Sigmoid colon (tissue), 7 donors: ENCODE results near the gene GBGT1. TPM values are rescaled to one million over a fixed set of nuclear protein-coding genes. Genes with fewer than 3 reads are reported as not detected.

Experiments used
- DNase-seq: peaks from one replicate; pipeline ENCODE4 v3.0.0-alpha.2; 2019
- H3K27ac ChIP-seq, 4 donors: fragments of 200-600 bp; sonication (generic); one replicate each; pipeline ENCODE4 v1.5.1; 2016 to 2019; ENCODE audit warnings: mild to moderate bottlenecking in 1 of 4
- H3K27me3 ChIP-seq, 3 donors: fragments of 200-600 bp; sonication (generic); one replicate each; pipeline ENCODE4 v1.5.1; 2019; ENCODE audit warnings: mild to moderate bottlenecking in 1 of 3
- H3K36me3 ChIP-seq, 4 donors: fragments of 200-600 bp; sonication (generic); one replicate each; pipeline ENCODE4 v1.5.1; 2016 to 2019
- H3K4me1 ChIP-seq, 4 donors: fragments of 200-600 bp; sonication (generic); one replicate each; pipeline ENCODE4 v1.5.1; 2017 to 2019
- H3K4me3 ChIP-seq, 4 donors: fragments of 200-600 bp; sonication (generic); one replicate each; pipeline ENCODE4 v1.5.1; 2017 to 2019; ENCODE audit warnings: mild to moderate bottlenecking in 2 of 4, moderate library complexity in 1 of 4
- H3K9me3 ChIP-seq, 4 donors: fragments of 200-600 bp in 3 of 4; sonication (generic) in 3 of 4; one replicate each; pipeline versions ENCODE4 v1.5.1 to v1.6.1; 2013 to 2019
- CTCF ChIP-seq, 4 experiments: fragments of 450-650 bp in 3 of 4; fragments of 200-600 bp in 1 of 4; IDR thresholded peaks; one replicate each; pipeline ENCODE4 v1.5.1; 2016 to 2019; ENCODE audit warnings: antibody characterized with exemption in 4 of 4, mild to moderate bottlenecking in 3 of 4, moderate library complexity in 2 of 4
- EP300 ChIP-seq, 4 donors: sonication (generic); formaldehyde crosslinking; IDR thresholded peaks; one replicate each; pipeline ENCODE4 v1.6.1; 2017; ENCODE audit warnings: antibody characterized with exemption in 4 of 4
- POLR2A ChIP-seq, 2 donors: fragments of 450-650 bp; IDR thresholded peaks; one replicate each; pipeline ENCODE4 v1.6.1; 2016; ENCODE audit warnings: antibody characterized with exemption in 2 of 2, mild to moderate bottlenecking in 2 of 2, moderate library complexity in 2 of 2
- POLR2AphosphoS5 ChIP-seq, 4 donors: sonication (generic); formaldehyde crosslinking; IDR thresholded peaks; one replicate each; pipeline ENCODE4 v1.6.1; 2017; ENCODE audit warnings: antibody characterized with exemption in 4 of 4
- WGBS, 2 donors: extraction: QIAGEN DNeasy Blood & Tissue Kit; methylation state at CpG; one replicate each; pipeline ENCODE4 v1.1.7; 2013; 5-methylcytosine and 5-hydroxymethylcytosine counted together
- intact Hi-C: fragments of 100-400 bp; cut with DNase I; formaldehyde crosslinking; loops from one replicate; pipeline ENCODE4 v1.15.1; 2023
- polyA plus RNA-seq, 3 donors: library from polyadenylated mRNA; stranded (reverse); fragments of 200-250 nt; gene quantifications; one replicate each; pipeline ENCODE4 v1.2.3, GENCODE V29; 2013
- total RNA-seq, 4 donors: library from RNA; depleted of rRNA; stranded (reverse); fragments of >200 nt; gene quantifications; one replicate each; pipeline ENCODE4 v1.1.0, GENCODE V29; 2016
- donor health status: healthy with polysubstance abuse.
- donor health status: Bipolar disorder and iron deficiency.
- donor health status: healthy.

GBGT1 gene
- total and polyA plus RNA-seq, 7 donors: 4.2 to 31.1 (median 9.9) TPM

- TF ChIP-seq EP300 (IDR thresholded peaks at IDR 0.05) (no peak), POLR2A (IDR thresholded peaks at IDR 0.05) (no peak), CTCF (IDR thresholded peaks at IDR 0.05) (no peak), POLR2AphosphoS5 (IDR thresholded peaks at IDR 0.05) (no peak)
- DNase-seq: peak; percentile 67
- Histone ChIP-seq H3K36me3 (peaks cover 0 to 6% (median 0%) of the 10 kb centered on the region in 4 donors), H3K27ac (peak overlapping the region; percentile 59 to 80 (median 66)), H3K27me3 (no peaks in the 10 kb centered on the region), H3K4me1 (peaks cover 0 to 34% (median 24%) of the 10 kb centered on the region in 4 donors), H3K4me3 (peak overlapping the region; percentile 53 to 72 (median 66)), H3K9me3 (no peaks in the 10 kb centered on the region)
- intact Hi-C loops: no loop called here
- WGBS, 2 donors: 46 to 48% methylated on average over 54 of the region's 54 CpGs
Measured at GRCh38 chr9:133162861-133163503, 732 bp downstream of the GBGT1 start.

GRCh38 chr9:133161547-133161950 lies 2.2 kb downstream of the GBGT1 start:
- 73 to 77% methylated on average over 4 of the region's 4 CpGs for WGBS, 2 donors
- no peak for DNase-seq
- H3K4me1 ChIP-seq: peaks cover 0 to 34% (median 24%) of the 10 kb centered on the region in 4 donors
- TF ChIP-seq POLR2AphosphoS5 (IDR thresholded peaks at IDR 0.05): no peak
- no peak for TF ChIP-seq EP300 (IDR thresholded peaks at IDR 0.05)
- no peak for TF ChIP-seq POLR2A (IDR thresholded peaks at IDR 0.05)
- no peak for TF ChIP-seq CTCF (IDR thresholded peaks at IDR 0.05)
- H3K36me3 ChIP-seq: peaks cover 0 to 6% (median 0%) of the 10 kb centered on the region in 4 donors
- no peak overlapping the region for H3K4me3 ChIP-seq
- no peaks in the 10 kb centered on the region for H3K27me3 ChIP-seq
- intact Hi-C loops: no loop called here
- H3K9me3 ChIP-seq: no peaks in the 10 kb centered on the region
- peak overlapping the region in 2 of 4 donors; percentile 18 to 51 for H3K27ac ChIP-seq

- Histone ChIP-seq H3K9me3 (no peaks in the 10 kb centered on the region), H3K4me1 (peaks cover 0 to 34% (median 24%) of the 10 kb centered on the region in 4 donors), H3K27ac (peak overlapping the region in 3 of 4 donors; percentile 51 to 63 (median 53)), H3K36me3 (peaks cover 0 to 6% (median 0%) of the 10 kb centered on the region in 4 donors), H3K4me3 (no peak overlapping the region), H3K27me3 (no peaks in the 10 kb centered on the region)
- WGBS, 2 donors: 42 to 63% methylated on average over 9 of the region's 9 CpGs
- TF ChIP-seq POLR2A (IDR thresholded peaks at IDR 0.05) (no peak), POLR2AphosphoS5 (IDR thresholded peaks at IDR 0.05) (peak in 1 of 4 donors; percentile 58), CTCF (IDR thresholded peaks at IDR 0.05) (peak; percentile 52 to 73 (median 56))
- intact Hi-C loops: no loop called here
- peak; percentile 91 for DNase-seq
Measured at GRCh38 chr9:133160742-133161546, 2.8 kb downstream of the GBGT1 start.

- Histone ChIP-seq H3K27me3 (no peaks in the 10 kb centered on the region), H3K4me3 (no peak overlapping the region), H3K4me1 (peaks cover 0 to 24% (median 19%) of the 10 kb centered on the region in 4 donors), H3K36me3 (peaks cover 0 to 6% (median 0%) of the 10 kb centered on the region in 4 donors), H3K27ac (no peak overlapping the region), H3K9me3 (no peaks in the 10 kb centered on the region)
- no peak for TF ChIP-seq POLR2AphosphoS5 (IDR thresholded peaks at IDR 0.05)
- no peak for TF ChIP-seq EP300 (IDR thresholded peaks at IDR 0.05)
- no peak for TF ChIP-seq POLR2A (IDR thresholded peaks at IDR 0.05)
- TF ChIP-seq CTCF (IDR thresholded peaks at IDR 0.05): no peak
- peak; percentile 43 for DNase-seq
- intact Hi-C loops: no loop called here
- 83 to 91% methylated on average over 3 of the region's 3 CpGs for WGBS, 2 donors
Measured at GRCh38 chr9:133158695-133159094, 5.0 kb downstream of the GBGT1 start.
